Mesendoderm (in vitro differentiated cells): Measurements from ENCODE around the gene TNNC1.

Source experiments
- DNase-seq: peaks from one replicate; pipeline ENCODE4 v3.0.0; 2013
- H2AK5ac ChIP-seq: 2 replicates; pipeline ENCODE4 v1.6.1; 2013; ENCODE audit warnings: low read length, inconsistent platforms
- H2BK120ac ChIP-seq: 2 replicates; pipeline ENCODE4 v1.6.1; 2013; ENCODE audit warnings: low read depth, mild to moderate bottlenecking, low read length, moderate library complexity, mixed read lengths
- H2BK15ac ChIP-seq: replicated peaks from 2 replicates; pipeline ENCODE4 v1.6.1; 2013; ENCODE audit warnings: low read depth, mild to moderate bottlenecking, moderate library complexity
- H2BK5ac ChIP-seq: 2 replicates; pipeline ENCODE4 v1.6.1; 2013; ENCODE audit warnings: low read length, inconsistent platforms
- H3K18ac ChIP-seq: 2 replicates; pipeline ENCODE4 v1.6.1; 2013; ENCODE audit warnings: mild to moderate bottlenecking, low read length, mixed read lengths
- H3K23ac ChIP-seq: one replicate; pipeline ENCODE4 v1.6.1; 2013; ENCODE audit warnings: low read length
- H3K27ac ChIP-seq: 2 replicates; pipeline ENCODE4 v1.5.1; 2013; ENCODE audit warnings: low read depth, mild to moderate bottlenecking, inconsistent platforms, low read length, moderate library complexity
- H3K27me3 ChIP-seq: 2 replicates; pipeline ENCODE4 v1.6.1; 2013; ENCODE audit warnings: low read length, control low read depth, mild to moderate bottlenecking, inconsistent platforms; ENCODE audit not compliant: insufficient read depth, poor library complexity
- H3K36me3 ChIP-seq: 2 replicates; pipeline ENCODE4 v1.6.1; 2013; ENCODE audit warnings: low read length, inconsistent platforms; ENCODE audit not compliant: control insufficient read depth, insufficient read depth
- H3K4ac ChIP-seq: one replicate; pipeline ENCODE4 v1.6.1; 2013; ENCODE audit warnings: low read depth, mild to moderate bottlenecking, low read length, moderate library complexity
- H3K4me1 ChIP-seq: 2 replicates; pipeline ENCODE4 v1.6.1; 2013; ENCODE audit warnings: low read depth, low read length, inconsistent platforms; ENCODE audit not compliant: control insufficient read depth
- H3K4me2 ChIP-seq: 2 replicates; pipeline ENCODE4 v1.6.1; 2013; ENCODE audit warnings: low read length
- H3K4me3 ChIP-seq: 2 replicates; pipeline ENCODE4 v1.5.1; 2013; ENCODE audit warnings: mild to moderate bottlenecking, low read length
- H3K56ac ChIP-seq: one replicate; pipeline ENCODE4 v1.6.1; 2013; ENCODE audit warnings: low read length
- H3K79me1 ChIP-seq: 2 replicates; pipeline ENCODE4 v1.6.1; 2013; ENCODE audit warnings: low read length, inconsistent platforms
- H3K79me2 ChIP-seq: 2 replicates; pipeline ENCODE4 v1.6.1; 2013; ENCODE audit warnings: mild to moderate bottlenecking, low read length; ENCODE audit not compliant: control insufficient read depth, insufficient read depth
- H3K9ac ChIP-seq: 2 replicates; pipeline ENCODE4 v1.6.1; 2013; ENCODE audit warnings: low read length, inconsistent platforms
- H4K5ac ChIP-seq: one replicate; pipeline ENCODE4 v1.6.1; 2013; ENCODE audit warnings: low read length
- H4K8ac ChIP-seq: one replicate; pipeline ENCODE4 v1.6.1; 2013; ENCODE audit warnings: low read depth, mild to moderate bottlenecking, control low read depth, low read length, moderate library complexity
- WGBS: extraction: QIAGEN DNeasy Blood & Tissue Kit; methylation state at CpG from one replicate; pipeline ENCODE4 v1.1.7; 2013; ENCODE audit warnings: low lambda C conversion rate, missing lambda C conversion rate; ENCODE audit not compliant: insufficient coverage; ENCODE audit errors: extremely low coverage; 5-methylcytosine and 5-hydroxymethylcytosine counted together

Gene TNNC1

DNA sequence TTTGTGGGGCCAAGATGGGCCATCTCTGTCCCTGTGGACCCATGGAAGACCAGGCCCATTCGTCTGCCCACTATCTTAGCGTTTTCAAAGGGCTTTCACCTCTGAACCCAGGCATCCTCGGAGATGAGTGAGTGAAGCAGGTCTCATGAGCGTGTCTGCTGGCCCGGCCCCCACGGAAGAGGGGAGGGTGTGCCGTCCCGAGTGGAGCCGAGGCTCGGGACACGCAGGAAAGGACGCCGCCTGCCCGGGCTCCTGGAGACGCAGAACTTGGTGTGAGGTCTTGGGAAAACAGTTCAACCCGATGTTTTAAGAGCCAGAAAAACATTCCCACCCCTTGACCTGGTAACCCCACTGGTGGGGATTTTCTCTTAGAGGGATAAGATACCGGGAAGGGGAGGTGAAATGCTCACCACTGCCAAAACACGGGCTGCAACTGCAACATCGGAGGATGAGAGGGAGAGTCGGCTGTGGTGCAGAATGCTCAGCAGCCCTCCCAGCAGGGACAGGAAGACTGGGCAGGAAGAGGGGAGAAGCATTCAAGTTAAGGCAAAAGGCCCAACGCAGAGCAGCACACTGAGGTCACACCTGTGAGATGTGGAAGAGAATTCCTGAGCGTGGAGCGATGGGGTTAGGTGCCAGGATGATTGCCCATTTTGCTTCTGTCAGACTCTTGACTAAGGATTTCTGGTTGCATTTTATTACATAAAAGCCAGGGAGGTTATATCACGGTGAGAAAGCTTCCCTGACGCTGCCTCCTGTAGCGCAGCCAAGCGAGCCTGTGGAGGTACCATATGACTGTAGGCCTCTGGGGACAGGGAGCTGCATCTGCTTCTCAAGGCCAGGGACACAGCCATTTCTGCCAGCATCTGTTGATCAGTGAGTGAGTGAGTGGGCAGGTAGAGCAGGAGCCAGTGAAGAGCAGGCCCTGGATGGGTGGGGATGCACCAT lies 27.2 kb upstream of the TNNC1 start:
- Histone ChIP-seq H3K4me3 (no peak overlapping the region), H3K27ac (no peak overlapping the region), H2AK5ac (no peak overlapping the region), H2BK5ac (no peak overlapping the region), H3K4ac (no peak overlapping the region), H2BK120ac (no peak overlapping the region), H3K4me2 (no peak overlapping the region), H3K56ac (no peak overlapping the region), H2BK15ac (no peak overlapping the region), H3K79me2 (no peaks in the 10 kb centered on the region), H3K18ac (no peak overlapping the region), H3K36me3 (peaks cover 12% of the 10 kb centered on the region), H3K23ac (no peak overlapping the region), H4K5ac (no peak overlapping the region), H3K27me3 (no peaks in the 10 kb centered on the region), H4K8ac (no peak overlapping the region), H3K9ac (no peak overlapping the region), H3K4me1 (no peaks in the 10 kb centered on the region), H3K79me1 (no peaks in the 10 kb centered on the region)
- DNase-seq: no peak
- no CpG with 5 or more reads among the region's 27 CpGs for WGBS

DNA sequence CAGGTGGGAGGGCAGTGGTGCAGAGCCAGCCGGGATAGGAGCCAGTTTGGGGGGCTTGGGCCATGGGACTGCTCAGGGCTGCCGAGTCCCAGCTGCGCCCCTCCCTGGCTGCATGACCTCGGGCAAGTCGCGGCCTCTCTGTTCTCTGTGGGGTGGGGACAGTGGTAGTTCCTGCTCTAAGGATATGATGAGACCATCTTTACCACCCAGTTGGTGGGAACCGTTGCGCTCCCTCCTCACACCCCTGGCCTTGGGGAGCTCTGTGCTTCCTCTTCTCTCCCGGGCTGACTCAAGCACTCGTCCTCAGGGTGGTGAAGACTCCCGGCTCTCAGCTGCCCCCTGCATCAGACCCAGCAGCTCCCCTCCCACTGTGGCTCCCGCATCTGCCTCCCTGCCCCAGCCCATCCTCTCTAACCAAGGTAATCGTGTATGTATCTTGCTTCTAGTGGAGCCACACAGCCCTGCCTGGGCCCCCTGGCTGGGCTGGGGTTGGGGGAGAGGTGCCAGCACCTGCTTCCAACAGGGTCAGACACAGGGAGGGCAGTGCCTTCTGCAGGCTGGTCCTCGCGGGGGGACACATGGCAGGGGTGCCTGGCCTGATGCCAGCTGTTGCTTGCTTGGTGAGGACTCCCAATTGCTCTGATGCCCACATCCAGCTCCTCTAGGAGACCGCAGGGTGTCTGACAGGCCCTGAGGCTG lies 26.2 kb upstream of the TNNC1 start:
- H2BK5ac ChIP-seq: no peak overlapping the region
- H3K18ac ChIP-seq: no peak overlapping the region
- no peaks in the 10 kb centered on the region for H3K79me1 ChIP-seq
- no peak overlapping the region for H3K9ac ChIP-seq
- H3K4me3 ChIP-seq: no peak overlapping the region
- H4K5ac ChIP-seq: no peak overlapping the region
- no peak overlapping the region for H3K56ac ChIP-seq
- H3K4ac ChIP-seq: no peak overlapping the region
- no CpG with 5 or more reads among the region's 16 CpGs for WGBS
- no peak overlapping the region for H3K4me2 ChIP-seq
- no peak overlapping the region for H3K23ac ChIP-seq
- H3K27me3 ChIP-seq: no peaks in the 10 kb centered on the region
- H3K4me1 ChIP-seq: no peaks in the 10 kb centered on the region
- no peak overlapping the region for H4K8ac ChIP-seq
- H2BK120ac ChIP-seq: no peak overlapping the region
- H3K36me3 ChIP-seq: peaks cover 12% of the 10 kb centered on the region
- H3K27ac ChIP-seq: no peak overlapping the region
- no peak overlapping the region for H2BK15ac ChIP-seq
- no peak for DNase-seq
- no peaks in the 10 kb centered on the region for H3K79me2 ChIP-seq
- H2AK5ac ChIP-seq: no peak overlapping the region

DNA sequence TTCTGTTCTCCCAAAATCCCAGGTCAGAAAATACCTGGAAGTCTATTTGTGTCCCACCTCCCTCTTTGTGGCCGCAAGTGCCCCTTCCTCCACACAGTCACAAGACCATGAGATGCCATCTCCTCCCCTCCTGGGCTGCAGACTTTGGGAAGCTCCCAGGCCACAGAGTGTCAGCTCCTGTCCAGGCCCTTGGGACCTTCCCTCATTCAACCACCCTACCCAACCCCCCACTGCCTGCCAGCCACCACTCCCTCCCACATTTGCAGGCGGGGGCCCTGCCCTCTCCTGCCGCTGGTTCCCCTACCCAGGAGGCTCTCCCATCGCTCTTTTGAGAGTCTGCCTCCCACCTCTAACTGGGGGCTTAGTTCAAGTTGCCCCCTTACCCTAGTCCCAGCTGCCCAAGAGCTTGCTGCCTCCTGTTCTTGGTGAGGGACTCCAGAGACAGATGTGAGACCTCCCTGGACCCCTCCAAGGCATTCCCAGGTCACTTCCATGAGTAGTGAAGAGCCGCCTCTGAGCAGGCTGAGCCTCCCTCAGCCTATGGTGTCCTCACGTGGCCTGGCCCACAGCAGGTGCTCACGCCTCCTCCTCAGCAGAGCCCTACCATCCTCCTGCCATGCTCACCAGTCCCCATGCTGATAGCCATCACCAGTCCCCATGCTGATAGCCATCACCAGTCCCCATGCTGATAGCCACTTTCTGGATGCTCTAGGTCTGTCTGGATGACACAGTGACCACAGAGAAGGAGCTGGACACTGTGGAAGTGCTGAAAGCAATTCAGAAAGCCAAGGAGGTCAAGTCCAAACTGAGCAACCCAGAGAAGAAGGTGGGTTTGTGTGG lies 25.4 kb upstream of the TNNC1 start:
- Histone ChIP-seq H2AK5ac (no peak overlapping the region), H3K23ac (no peak overlapping the region), H3K9ac (no peak overlapping the region), H3K27ac (no peak overlapping the region), H4K8ac (no peak overlapping the region), H3K56ac (no peak overlapping the region), H3K27me3 (no peaks in the 10 kb centered on the region), H3K79me2 (no peaks in the 10 kb centered on the region), H3K79me1 (no peaks in the 10 kb centered on the region), H3K4me3 (no peak overlapping the region), H2BK5ac (no peak overlapping the region), H3K4me1 (no peaks in the 10 kb centered on the region), H2BK120ac (no peak overlapping the region), H2BK15ac (no peak overlapping the region), H4K5ac (no peak overlapping the region), H3K4me2 (no peak overlapping the region), H3K4ac (no peak overlapping the region), H3K36me3 (peaks cover 15% of the 10 kb centered on the region), H3K18ac (no peak overlapping the region)
- no CpG with 5 or more reads among the region's 7 CpGs for WGBS
- no peak for DNase-seq

DNA sequence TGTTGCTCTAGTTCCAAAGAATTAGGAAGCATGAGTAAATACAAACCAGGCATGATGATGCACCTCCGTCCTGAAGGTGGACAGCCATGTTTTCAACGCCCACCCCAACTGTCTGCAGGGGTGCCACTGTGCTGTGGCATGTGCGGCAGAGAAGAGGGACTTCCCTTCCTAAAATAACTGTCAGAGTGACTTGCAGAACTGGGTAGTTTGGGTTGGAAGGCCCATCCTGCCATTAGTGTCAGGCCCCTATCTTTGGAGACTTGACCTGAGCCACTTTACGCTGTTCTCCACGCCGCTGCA lies 23.9 kb upstream of the TNNC1 start:
- Histone ChIP-seq H3K79me1 (no peaks in the 10 kb centered on the region), H3K18ac (no peak overlapping the region), H3K4me1 (no peaks in the 10 kb centered on the region), H3K4ac (no peak overlapping the region), H3K36me3 (peaks cover 19% of the 10 kb centered on the region), H3K27ac (no peak overlapping the region), H3K79me2 (no peaks in the 10 kb centered on the region), H3K9ac (no peak overlapping the region), H2BK5ac (no peak overlapping the region), H3K4me2 (no peak overlapping the region), H3K56ac (no peak overlapping the region), H3K23ac (no peak overlapping the region), H4K5ac (no peak overlapping the region), H4K8ac (no peak overlapping the region), H2BK15ac (no peak overlapping the region), H3K4me3 (no peak overlapping the region), H3K27me3 (no peaks in the 10 kb centered on the region), H2AK5ac (no peak overlapping the region), H2BK120ac (no peak overlapping the region)
- no CpG with 5 or more reads among the region's 6 CpGs for whole genome bisulfite sequencing
- no peak for DNase-seq

DNA sequence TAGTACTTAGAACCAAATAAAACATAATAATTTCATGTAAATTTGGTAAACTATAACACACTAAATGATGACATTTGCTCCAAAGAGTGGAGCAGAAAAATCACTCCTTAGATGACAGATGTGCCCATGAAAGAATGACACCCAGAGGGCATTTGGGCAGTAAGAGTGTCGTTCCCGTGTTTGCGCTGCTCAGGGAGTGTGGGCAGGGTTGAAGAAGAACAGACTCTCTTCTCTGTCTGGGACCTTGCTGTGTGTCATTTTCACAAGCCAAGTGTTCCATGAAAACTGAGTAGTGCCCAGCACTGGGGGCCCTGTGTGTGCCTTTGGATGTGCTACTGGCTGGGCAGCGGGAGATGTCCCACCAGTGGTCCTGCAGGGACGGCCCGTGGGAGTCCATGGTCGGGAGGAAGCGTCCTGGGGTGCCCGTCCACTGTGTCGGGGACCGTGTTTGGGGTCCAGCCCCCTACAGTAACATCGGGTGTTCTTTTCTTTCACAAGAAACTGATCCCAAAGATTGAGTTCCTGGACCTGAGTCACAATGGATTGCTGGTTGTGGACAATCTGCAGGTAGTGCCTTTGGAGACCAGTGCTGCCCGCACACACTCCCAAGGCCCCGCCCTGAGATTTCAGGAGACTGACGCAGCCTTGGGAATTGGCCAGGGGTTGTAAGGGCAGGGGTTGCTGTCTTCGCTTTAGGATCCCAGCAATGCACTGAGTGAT lies 23.4 kb upstream of the TNNC1 start:
- Histone ChIP-seq H3K4me3 (no peak overlapping the region), H3K27me3 (no peaks in the 10 kb centered on the region), H3K23ac (no peak overlapping the region), H4K8ac (no peak overlapping the region), H3K36me3 (peaks cover 19% of the 10 kb centered on the region), H3K4ac (no peak overlapping the region), H3K56ac (no peak overlapping the region), H3K79me1 (no peaks in the 10 kb centered on the region), H3K9ac (no peak overlapping the region), H2BK5ac (no peak overlapping the region), H2BK15ac (no peak overlapping the region), H2BK120ac (no peak overlapping the region), H3K27ac (no peak overlapping the region), H4K5ac (no peak overlapping the region), H3K18ac (no peak overlapping the region), H3K4me2 (no peak overlapping the region), H3K79me2 (no peaks in the 10 kb centered on the region), H2AK5ac (no peak overlapping the region), H3K4me1 (no peaks in the 10 kb centered on the region)
- no peak for DNase-seq
- no CpG with 5 or more reads among the region's 16 CpGs for WGBS
